BE2C (cell line): ENCODE data around the gene HDAC4.

Experiments
- DNase-seq: peaks from one replicate; pipeline ENCODE4 v3.0.0-alpha.2; 2020
- H3K27me3 ChIP-seq: fragments of 250-450 bp; sonication (Bioruptor Pico); 2 replicates; pipeline ENCODE4 v1.5.1; 2020; ENCODE audit warnings: mild to moderate bottlenecking
- H3K36me3 ChIP-seq: fragments of 250-450 bp; sonication (Bioruptor Pico); 2 replicates; pipeline ENCODE4 v1.5.1; 2020; ENCODE audit warnings: mild to moderate bottlenecking
- H3K4me1 ChIP-seq: fragments of 250-450 bp; sonication (Bioruptor Pico); 2 replicates; pipeline ENCODE4 v1.5.1; 2020
- H3K4me3 ChIP-seq: 2 replicates; pipeline ENCODE4 v1.5.1; 2011; ENCODE audit warnings: low read depth, low read length
- H3K9me3 ChIP-seq: fragments of 250-450 bp; sonication (Bioruptor Pico); 2 replicates; pipeline ENCODE4 v1.5.1; 2020
- CTCF ChIP-seq: IDR thresholded peaks from 2 replicates; pipeline ENCODE4 v1.5.1; 2012; ENCODE audit warnings: mild to moderate bottlenecking, low read depth, low read length

The HDAC4 gene

DNA sequence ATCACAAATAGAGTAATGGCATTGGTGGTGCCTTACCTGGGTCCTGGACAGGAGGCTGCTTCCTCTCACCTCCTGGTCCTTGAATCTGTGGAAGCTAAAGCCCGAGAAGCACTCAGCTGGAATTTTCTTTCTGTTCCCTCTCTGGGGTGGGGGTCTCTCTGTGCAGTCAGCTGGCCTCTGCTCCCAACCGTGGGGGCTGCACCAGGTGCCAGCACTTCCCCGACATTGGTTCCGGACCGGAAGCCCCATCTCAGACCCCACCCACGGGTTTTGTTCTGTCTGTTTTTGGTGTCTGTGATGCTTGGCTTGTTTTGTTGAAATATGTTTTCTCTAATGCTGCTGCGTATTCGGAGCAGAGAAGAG lies 398.2 kb downstream of the HDAC4 start:
- Histone ChIP-seq H3K27me3 (peaks cover 55% of the 10 kb centered on the region), H3K4me3 (no peak overlapping the region), H3K9me3 (no peaks in the 10 kb centered on the region), H3K36me3 (no peaks in the 10 kb centered on the region), H3K4me1 (no peaks in the 10 kb centered on the region)
- TF ChIP-seq CTCF, result no peak
- no peak for DNase-seq

- Histone ChIP-seq H3K27me3 (peaks cover 47% of the 10 kb centered on the region), H3K9me3 (no peaks in the 10 kb centered on the region), H3K4me1 (no peaks in the 10 kb centered on the region), H3K4me3 (no peak overlapping the region), H3K36me3 (no peaks in the 10 kb centered on the region)
- no peak for DNase-seq
- no peak for TF ChIP-seq CTCF
Measured at GRCh38 chr2:239001794-239002193, 399.0 kb downstream of the HDAC4 start.

DNA sequence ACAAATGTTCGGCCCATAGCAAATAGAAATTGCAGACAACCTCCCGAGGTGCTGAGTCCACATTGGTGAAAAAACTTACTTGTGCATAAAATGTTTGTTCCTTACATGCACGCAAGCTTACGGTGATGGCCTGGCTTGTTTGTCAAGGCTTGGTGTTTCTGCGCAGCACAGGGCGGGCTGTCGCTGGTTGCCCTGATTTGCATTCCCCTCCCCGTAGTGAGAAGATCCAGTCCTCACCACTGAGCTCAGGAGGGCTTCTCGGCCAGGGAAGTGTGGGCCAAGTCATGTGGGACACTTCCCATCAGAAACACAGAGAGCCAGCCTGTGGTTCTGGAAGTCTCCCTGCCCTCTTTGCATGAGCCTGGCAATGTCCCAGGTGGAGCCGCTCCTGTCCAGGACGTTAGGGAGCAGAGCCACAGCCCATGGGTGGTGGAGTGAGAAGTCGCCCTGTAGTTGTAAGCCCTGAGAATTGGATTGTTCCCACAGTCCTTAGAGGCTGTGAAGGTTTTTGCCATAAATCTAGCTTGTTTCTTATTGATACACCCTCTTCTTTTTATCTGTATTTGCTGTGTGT lies 400.2 kb downstream of the HDAC4 start:
- Histone ChIP-seq H3K36me3 (no peaks in the 10 kb centered on the region), H3K4me1 (no peaks in the 10 kb centered on the region), H3K9me3 (no peaks in the 10 kb centered on the region), H3K27me3 (peaks cover 35% of the 10 kb centered on the region), H3K4me3 (no peak overlapping the region)
- no peak for DNase-seq
- no peak for TF ChIP-seq CTCF

DNA sequence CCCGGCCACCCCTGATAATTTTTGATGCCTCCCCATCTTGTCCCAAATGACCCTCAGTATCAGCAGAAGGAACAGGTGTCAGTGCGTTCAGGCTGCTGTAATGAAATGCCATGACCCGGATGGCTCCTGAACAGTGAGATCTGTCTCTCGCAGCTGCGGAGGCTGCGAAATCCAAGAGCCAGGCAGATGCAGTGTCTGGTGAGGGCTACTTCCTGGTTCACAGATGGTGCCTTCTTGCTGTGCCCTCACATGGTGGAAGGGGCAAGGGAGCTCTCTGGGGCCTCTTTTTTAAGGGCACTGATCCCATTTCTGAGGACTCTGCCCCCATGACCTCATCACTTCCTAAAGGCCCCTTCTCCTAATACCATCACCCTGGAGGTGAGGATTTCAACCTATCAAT lies 400.7 kb downstream of the HDAC4 start:
- DNase-seq, result no peak
- Histone ChIP-seq H3K36me3 (no peaks in the 10 kb centered on the region), H3K9me3 (no peaks in the 10 kb centered on the region), H3K4me1 (no peaks in the 10 kb centered on the region), H3K27me3 (peaks cover 30% of the 10 kb centered on the region), H3K4me3 (no peak overlapping the region)
- TF ChIP-seq CTCF, result no peak

DNA sequence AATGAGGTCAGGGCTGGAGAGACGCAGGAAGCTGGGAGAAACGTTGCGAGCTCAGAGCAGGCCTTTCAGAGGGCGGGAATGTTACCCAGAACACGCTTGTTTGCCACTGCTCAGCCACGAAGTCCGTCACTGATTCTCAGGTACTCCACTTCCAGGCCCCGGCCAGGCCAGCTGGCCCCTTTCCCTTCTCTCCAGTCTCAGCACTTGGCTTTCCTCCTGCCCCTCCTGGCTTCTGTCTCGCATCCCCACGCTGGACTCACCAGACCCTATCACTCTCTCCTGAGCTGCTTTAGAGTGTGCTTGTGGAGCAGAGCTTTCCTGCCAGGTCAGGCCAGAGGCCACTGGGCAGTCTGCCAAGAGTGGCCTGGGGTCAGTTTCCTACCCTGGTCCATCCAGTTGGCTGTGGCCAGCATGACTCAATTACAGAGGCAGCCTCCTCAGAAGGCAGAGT lies 401.5 kb downstream of the HDAC4 start:
- no peaks in the 10 kb centered on the region for H3K36me3 ChIP-seq
- no peaks in the 10 kb centered on the region for H3K4me1 ChIP-seq
- TF ChIP-seq CTCF, result no peak
- no peaks in the 10 kb centered on the region for H3K9me3 ChIP-seq
- H3K27me3 ChIP-seq, result peaks cover 22% of the 10 kb centered on the region
- DNase-seq, result no peak
- no peak overlapping the region for H3K4me3 ChIP-seq

DNA sequence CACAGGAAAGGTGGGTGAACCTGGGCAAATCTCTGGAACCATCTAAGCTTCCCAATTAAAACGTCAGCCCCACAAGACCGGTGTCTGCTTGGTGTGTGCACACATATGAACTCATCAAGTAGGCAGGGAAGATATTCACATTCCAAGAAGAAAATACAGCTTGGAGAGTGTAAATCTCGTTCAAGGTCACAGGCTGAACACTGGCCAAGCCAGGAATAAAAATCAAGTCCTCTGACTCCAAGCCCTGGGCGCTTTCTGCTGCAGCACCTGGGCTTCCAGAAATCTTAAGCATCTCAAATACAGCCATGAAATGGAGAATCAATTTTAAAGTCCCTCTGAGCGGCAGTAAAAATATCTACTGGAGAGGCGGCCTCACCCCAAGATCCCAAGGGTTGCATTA lies 402.0 kb downstream of the HDAC4 start:
- peaks cover 17% of the 10 kb centered on the region for H3K27me3 ChIP-seq
- H3K4me1 ChIP-seq, result no peaks in the 10 kb centered on the region
- no peaks in the 10 kb centered on the region; the same call in 1 of the 2 replicates for H3K9me3 ChIP-seq
- no peak for TF ChIP-seq CTCF
- no peak overlapping the region for H3K4me3 ChIP-seq
- H3K36me3 ChIP-seq, result no peaks in the 10 kb centered on the region
- no peak for DNase-seq
